Heart right ventricle (tissue), 16 donors: ENCODE results near the gene DAZAP1. TPM values are rescaled to one million over a fixed set of nuclear protein-coding genes. Genes with fewer than 3 reads are reported as not detected.

Experiments used
- ATAC-seq, 8 donors: fragments of 200-7000 bp; cut with Tn5 transposase; one replicate each; pipeline ENCODE4 v1.9.1; 2020; ENCODE audit warnings: mild to moderate bottlenecking in 8 of 8, moderate library complexity in 8 of 8, moderate number of reproducible peaks in 1 of 8
- DNase-seq, 2 donors: peaks; one replicate each; pipeline ENCODE4 v3.0.0-alpha.2; 2020
- H3K27ac ChIP-seq, 10 donors: fragments of 200-600 bp; sonication (generic) in 2 of 10; one replicate each; pipeline versions ENCODE4 v1.5.0 to v1.8.0; 2020 to 2022; ENCODE audit warnings: mild to moderate bottlenecking in 3 of 10
- H3K27me3 ChIP-seq, 7 donors: fragments of 200-600 bp; one replicate each; pipeline ENCODE4 v1.8.0; 2021 to 2022; ENCODE audit warnings: mild to moderate bottlenecking in 2 of 7
- H3K36me3 ChIP-seq, 9 donors: fragments of 200-600 bp; sonication (generic) in 1 of 9; one replicate each; pipeline versions ENCODE4 v1.5.0 to v1.8.0; 2020 to 2022; ENCODE audit warnings: mild to moderate bottlenecking in 2 of 9
- H3K4me1 ChIP-seq, 9 donors: fragments of 200-600 bp; sonication (generic) in 1 of 9; one replicate each; pipeline versions ENCODE4 v1.5.0 to v1.8.0; 2020 to 2022; ENCODE audit warnings: mild to moderate bottlenecking in 4 of 9
- H3K4me3 ChIP-seq, 10 donors: fragments of 200-600 bp; sonication (generic) in 2 of 10; one replicate each; pipeline versions ENCODE4 v1.5.0 to v1.8.0; 2020 to 2022; ENCODE audit warnings: mild to moderate bottlenecking in 7 of 10, moderate library complexity in 2 of 10
- H3K9me3 ChIP-seq, 11 donors: fragments of 200-600 bp in 10 of 11; sonication (generic) in 2 of 11; one replicate each; pipeline versions ENCODE4 v1.5.0 to v1.8.0; 2013 to 2022; ENCODE audit warnings: mild to moderate bottlenecking in 2 of 11, control low read depth in 1 of 11, moderate library complexity in 1 of 11
- CTCF ChIP-seq, 9 donors: fragments of 200-600 bp; sonication (generic) in 2 of 9; IDR thresholded peaks; one replicate each; pipeline versions ENCODE4 v1.5.0 to v1.8.0; 2021 to 2022; ENCODE audit warnings: antibody characterized with exemption in 9 of 9, mild to moderate bottlenecking in 5 of 9, moderate library complexity in 1 of 9
- whole genome bisulfite sequencing, 2 donors: extraction: QIAGEN DNeasy Blood & Tissue Kit; methylation state at CpG; one replicate each; pipeline ENCODE4 v1.1.7; 2013; ENCODE audit warnings: inconsistent platforms in 1 of 2; 5-methylcytosine and 5-hydroxymethylcytosine counted together
- intact Hi-C, 10 donors: fragments of 100-400 bp; cut with DNase I; formaldehyde crosslinking; loops; one replicate each; pipeline versions ENCODE4 v1.11.1 to v1.14.2; 2022
- polyA plus RNA-seq, 2 donors: library from polyadenylated mRNA; stranded (reverse); fragments of 200-250 nt; gene quantifications; one replicate each; pipeline ENCODE4 v1.2.3, GENCODE V29; 2013
- total RNA-seq, 10 donors: library from RNA; stranded (reverse); fragmentation: NEBNext Ultra II Directional in 3 of 10; extraction: Animal tissue kit (Norgen Biotek cat#: 25700) in 3 of 10; gene quantifications; one replicate each; pipeline versions ENCODE4 v1.2.1 to v1.2.4, GENCODE V29; 2021 to 2023
- donor health status: Arrhythmogenic right ventricular cardiomyopathy.
- donor health status: ischemic (EF 13 %, LVEDD 7.1; RV severe dilation, severe dysfunction).
- donor health status: healthy with polysubstance abuse.
- donor health status: DM: no; HTN: yes; CAD: no.
- donor health status: DM: no; HTN: no; CAD: no.
- donor health status: ischemic (EF 25% LVEDD 6.9; RV normal size, moderate dysfunction).
- donor health status: ischemic (EF 25% LVEDD 5.7; RV mildly dilated, moderate dysfunction).
- donor health status: healthy.
- donor health status: DM: yes; HTN: yes; CAD: no.
- donor health status: Ischemic cardiomyopathy.
- donor health status: ischemic (EF 35%, LVEDD 5.7; RV mildly dilated, moderate dysfunction).
- donor health status: nonischemic (EF 11% LVEDD 7.7; RV severe dilation, severe dysfunction).
- donor health status: DM: yes; HTN: yes; CAD: no.
- donor health status: PGD.
- donor health status: ischemic (EF 29% LVEDD 5.4; RV normal size, mild dysfunction).
- donor health status: nonischemic (EF 23%, LVEDD 6.1; RV moderate dilation, normal function).

DAZAP1 gene
- total and polyA plus RNA-seq, 12 donors, result 56.7 to 111 (median 79.5) TPM

GRCh38 chr19:1481224-1481892 lies 74.0 kb downstream of the DAZAP1 start:
- H3K9me3 ChIP-seq, result no peaks in the 10 kb centered on the region
- ATAC-seq, result no peak
- TF ChIP-seq CTCF (IDR thresholded peaks at IDR 0.05), result no peak
- H3K36me3 ChIP-seq, result peaks cover 0 to 12% (median 0%) of the 10 kb centered on the region in 9 donors
- no peaks in the 10 kb centered on the region for H3K27me3 ChIP-seq
- WGBS, 2 donors, result 83 to 90% methylated on average over 26 of the region's 26 CpGs
- no peak overlapping the region for H3K4me3 ChIP-seq
- no peak overlapping the region for H3K27ac ChIP-seq
- no peak for DNase-seq
- H3K4me1 ChIP-seq, result peaks cover 0 to 27% (median 20%) of the 10 kb centered on the region in 9 donors
- intact Hi-C loops, result no loop called here

GRCh38 chr19:1481893-1482360 lies 74.5 kb downstream of the DAZAP1 start:
- Histone ChIP-seq H3K27ac (no peak overlapping the region), H3K36me3 (peaks cover 0 to 6% (median 0%) of the 10 kb centered on the region in 9 donors), H3K4me1 (peaks cover 0 to 27% (median 20%) of the 10 kb centered on the region in 9 donors), H3K27me3 (no peaks in the 10 kb centered on the region), H3K9me3 (no peaks in the 10 kb centered on the region), H3K4me3 (no peak overlapping the region)
- DNase-seq (no peak), ATAC-seq (peak in 1 of 8 donors; percentile 4)
- intact Hi-C loops, result no loop called here
- no peak for TF ChIP-seq CTCF (IDR thresholded peaks at IDR 0.05)
- WGBS, 2 donors, result 89 to 93% methylated on average over 27 to 36 of the region's 36 CpGs

- WGBS, 2 donors, result 81 to 84% methylated on average over 37 of the region's 37 CpGs
- intact Hi-C loops, result no loop called here
- no peak overlapping the region for H3K27ac ChIP-seq
- DNase-seq (no peak), ATAC-seq (peak in 1 of 8 donors; percentile 3)
- H3K36me3 ChIP-seq, result peaks cover 0 to under 1% (median 0%) of the 10 kb centered on the region in 9 donors
- no peaks in the 10 kb centered on the region for H3K27me3 ChIP-seq
- no peaks in the 10 kb centered on the region for H3K9me3 ChIP-seq
- TF ChIP-seq CTCF (IDR thresholded peaks at IDR 0.05), result no peak
- H3K4me1 ChIP-seq, result peaks cover 0 to 22% (median 16%) of the 10 kb centered on the region in 9 donors
- H3K4me3 ChIP-seq, result no peak overlapping the region
Observed at GRCh38 chr19:1482361-1483130, 75.2 kb downstream of the DAZAP1 start.

GRCh38 chr19:1483131-1483978 lies 76.0 kb downstream of the DAZAP1 start:
- intact Hi-C loops, result no loop called here
- WGBS, 2 donors, result 89 to 91% methylated on average over 54 to 77 of the region's 77 CpGs
- DNase-seq, result no peak
- no peaks in the 10 kb centered on the region for H3K36me3 ChIP-seq
- no peaks in the 10 kb centered on the region for H3K9me3 ChIP-seq
- no peak for TF ChIP-seq CTCF (IDR thresholded peaks at IDR 0.05)
- H3K4me3 ChIP-seq, result no peak overlapping the region
- H3K27ac ChIP-seq, result no peak overlapping the region
- no peak for ATAC-seq
- no peaks in the 10 kb centered on the region for H3K27me3 ChIP-seq
- peaks cover 0 to 14% (median 8%) of the 10 kb centered on the region in 9 donors for H3K4me1 ChIP-seq
